Measurements from ENCODE around the gene ANXA10.
"Not testable (repeated sequence)": the region's sequence is repeated elsewhere in the genome, so short reads cannot be mapped to it uniquely, and the experiment has no call there.

Gene ANXA10

DNA sequence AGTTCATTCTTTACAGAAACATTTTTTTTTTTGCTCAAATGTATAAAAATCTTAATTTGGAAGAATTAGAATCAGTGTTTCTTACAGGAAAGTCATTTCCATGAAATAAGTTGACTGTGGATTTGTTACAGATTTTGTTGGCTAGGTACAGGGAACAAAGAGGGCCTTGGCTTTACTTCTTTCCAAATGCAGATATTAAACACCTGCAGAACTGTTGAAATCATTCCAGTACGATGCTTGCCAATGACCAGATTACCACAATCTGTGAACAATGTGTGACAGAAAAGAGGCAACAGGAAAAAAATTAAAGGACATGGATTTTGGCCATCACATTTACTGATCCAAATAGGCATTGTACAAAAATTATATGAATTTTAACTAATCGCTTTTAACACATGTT is 70.8 kb downstream of the ANXA10 start:
- DNase-seq, result no peak

DNA sequence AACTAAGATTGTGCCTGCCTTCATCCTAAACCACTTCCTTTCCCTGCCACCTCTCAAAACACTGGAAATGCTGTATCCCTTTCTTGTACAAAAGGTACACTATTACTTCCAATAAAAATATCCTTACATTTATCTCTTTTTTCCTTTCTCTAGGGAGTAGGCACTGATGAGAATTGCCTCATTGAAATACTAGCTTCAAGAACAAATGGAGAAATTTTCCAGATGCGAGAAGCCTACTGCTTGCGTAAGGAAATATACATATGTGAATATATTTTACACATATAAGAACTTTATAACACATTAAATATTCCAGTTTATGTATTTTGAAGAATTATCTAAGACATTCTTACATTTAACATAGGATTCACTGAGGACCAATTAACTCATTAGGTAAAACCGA is 71.7 kb downstream of the ANXA10 start:
- DNase-seq, result no peak

DNA sequence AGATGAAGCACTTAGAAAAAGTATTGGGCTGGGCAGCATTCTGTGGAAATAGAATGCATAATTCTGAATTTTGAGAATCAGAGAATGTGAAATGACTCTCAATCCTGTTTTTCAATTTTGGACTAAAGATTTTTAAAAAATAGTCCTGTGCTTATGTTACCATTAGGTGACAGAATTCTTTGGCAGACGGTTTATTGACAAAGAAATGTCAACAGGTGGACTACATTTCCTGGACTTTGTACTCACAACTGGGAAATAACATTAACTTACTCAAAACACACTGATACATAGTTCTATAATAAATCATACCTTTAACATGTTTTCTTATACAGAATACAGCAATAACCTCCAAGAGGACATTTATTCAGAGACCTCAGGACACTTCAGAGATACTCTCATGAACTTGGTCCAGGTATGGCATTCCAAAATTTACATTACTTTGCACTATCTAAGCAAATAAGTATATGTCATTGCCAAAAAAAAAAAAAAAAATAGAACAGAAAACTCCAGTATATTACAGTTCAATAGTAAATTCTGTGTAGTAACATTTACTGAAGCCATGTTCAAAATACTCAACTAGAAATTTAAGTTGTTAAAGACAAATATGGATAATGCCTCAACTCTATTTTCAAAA is 72.7 kb downstream of the ANXA10 start:
- no peak for DNase-seq

DNA sequence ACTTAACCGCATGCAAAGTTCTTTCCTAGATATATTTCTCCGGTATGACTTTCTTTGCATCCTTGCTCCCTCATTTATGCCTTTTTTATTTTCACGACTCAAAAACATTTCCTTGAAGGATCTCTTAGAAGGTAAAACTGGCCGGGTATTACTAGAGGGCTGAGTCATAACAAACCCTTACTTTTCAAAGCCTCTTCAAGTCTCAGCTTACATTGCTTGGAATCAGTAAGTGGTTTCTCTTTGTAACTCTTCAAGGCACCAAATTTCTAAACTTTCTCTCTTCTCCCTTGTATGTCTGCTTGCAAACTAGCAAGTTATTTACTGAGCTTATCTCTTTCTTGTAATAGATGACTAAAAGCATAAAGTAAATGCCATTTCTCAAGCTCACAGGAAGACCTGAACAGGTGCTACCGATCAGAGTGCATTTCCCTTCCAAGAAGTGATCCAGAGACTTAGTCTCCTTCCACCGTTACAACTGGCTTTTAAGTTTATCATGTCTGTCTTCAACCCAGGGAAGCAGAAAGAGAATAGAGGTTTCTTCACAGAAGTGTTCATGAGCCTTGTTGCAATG is 75.5 kb downstream of the ANXA10 start:
- DNase-seq, result no peak

DNA sequence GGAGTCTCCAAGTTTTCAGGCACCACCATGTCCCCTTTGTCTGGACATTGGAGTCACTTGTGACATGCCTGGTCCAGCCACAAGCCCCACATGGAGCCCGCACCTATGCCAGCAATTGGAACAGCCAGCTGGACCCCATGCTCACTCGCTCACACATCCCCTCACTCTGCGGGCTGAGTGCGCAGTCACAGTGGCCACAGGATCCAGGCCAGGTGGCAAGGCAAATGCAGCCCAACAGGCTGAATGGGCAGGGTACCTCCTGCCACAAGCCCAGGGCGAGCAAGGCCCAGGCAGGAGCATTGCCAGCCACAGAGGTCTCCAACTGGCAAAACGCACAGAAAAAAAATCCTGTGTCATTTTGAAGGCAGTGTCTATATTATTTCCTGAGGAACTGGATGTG is 82.0 kb downstream of the ANXA10 start:
- no peak for DNase-seq

DNA sequence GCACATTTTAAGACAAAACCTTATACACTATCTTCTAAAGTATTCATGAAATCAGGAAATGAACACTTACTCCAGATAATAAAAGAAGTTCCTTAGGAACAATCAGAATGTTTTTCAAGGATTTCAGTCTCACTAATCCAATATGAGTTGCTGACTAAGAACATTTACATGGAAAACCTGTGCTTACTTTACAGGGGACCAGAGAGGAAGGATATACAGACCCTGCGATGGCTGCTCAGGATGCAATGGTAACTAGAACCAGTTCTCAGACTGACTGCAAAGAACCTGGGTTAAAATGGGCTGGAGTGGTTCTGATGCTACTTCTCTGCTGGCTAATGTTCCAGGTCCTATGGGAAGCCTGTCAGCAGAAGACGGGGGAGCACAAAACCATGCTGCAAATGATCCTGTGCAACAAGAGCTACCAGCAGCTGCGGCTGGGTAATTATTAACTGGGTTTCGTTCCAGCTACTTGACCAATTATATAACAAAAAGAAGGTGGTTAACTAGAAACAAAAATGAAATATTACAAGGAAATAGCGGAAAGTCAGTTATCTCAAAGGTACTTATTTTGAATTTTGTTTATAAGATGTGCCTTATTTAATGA is 85.3 kb downstream of the ANXA10 start:
- no peak for DNase-seq

DNA sequence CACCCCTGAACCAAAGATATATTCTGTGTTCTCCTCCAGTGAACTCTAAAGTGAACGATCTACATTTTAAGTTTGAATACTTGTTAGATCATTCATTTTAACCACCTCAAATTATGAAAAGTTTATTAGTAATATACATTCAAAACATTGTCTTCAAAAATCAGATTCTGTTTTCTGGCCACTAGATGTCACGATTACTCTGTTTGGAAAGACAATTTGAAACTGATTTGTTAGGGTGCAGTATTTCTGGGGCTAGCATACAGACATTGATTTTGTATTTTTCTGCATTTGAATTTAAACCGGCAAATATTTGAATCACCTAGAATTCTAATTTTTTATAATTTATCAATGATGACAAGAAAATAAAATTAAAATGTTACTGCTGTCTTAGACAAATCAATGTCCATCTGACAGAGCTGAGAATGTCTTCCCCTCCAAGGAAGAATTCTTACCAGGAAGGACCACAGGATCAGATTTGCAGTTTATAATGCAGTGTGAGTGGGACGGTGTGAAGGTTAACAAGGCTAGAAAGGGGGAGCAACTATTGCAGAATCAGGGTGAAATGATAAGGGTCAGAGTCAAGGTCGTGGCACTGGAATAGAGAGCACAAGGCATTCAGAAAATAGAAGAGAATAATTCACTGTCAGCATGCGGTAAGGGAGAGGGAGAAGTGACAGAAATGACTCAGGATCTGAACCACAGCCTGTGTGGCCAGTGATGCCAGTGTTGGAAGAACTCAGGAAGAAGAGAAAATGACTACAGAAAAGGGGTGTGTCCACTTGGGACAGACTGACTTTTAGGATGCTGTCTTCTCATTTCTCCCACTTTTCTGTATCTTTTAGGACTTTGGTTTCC is 91.6 kb downstream of the ANXA10 start:
- no peak for DNase-seq

DNA sequence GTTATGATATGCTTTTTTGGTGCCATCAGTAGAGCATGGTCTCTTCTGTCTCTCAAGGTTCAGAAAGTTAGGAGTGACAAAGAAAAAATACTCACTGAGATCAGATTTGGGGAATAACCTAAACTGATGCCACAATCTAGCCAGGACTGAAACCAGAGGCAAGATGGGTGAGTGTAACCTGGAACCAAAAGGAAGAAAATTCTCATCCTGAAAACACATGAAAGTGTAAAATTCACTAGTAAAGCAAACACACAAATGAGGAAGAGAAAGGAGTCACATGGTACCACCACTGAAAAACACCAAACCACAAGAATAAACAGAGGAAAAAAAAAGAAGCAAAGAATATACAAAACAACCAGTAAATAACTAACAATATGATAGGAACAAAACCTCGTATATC is 96.4 kb downstream of the ANXA10 start:
- DNase-seq, result no peak

DNA sequence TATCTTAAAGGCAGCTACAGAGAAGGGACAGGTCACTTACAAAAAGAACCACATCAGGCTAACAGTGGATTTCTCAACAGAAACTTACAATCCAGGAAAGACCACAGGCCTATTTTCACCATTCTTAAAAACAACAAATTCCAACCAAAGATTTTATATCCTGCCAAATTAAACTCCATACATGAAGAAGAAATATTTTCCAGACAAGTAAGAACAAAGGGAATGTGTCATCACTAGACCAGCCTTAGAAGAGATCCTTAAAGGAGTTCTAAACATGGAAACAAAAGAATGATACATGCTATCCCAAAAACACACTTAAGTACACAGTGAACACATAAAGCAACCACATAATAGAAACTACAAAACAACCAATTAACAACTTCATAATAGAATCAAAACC is 105.6 kb downstream of the ANXA10 start:
- DNase-seq, result no peak

DNA sequence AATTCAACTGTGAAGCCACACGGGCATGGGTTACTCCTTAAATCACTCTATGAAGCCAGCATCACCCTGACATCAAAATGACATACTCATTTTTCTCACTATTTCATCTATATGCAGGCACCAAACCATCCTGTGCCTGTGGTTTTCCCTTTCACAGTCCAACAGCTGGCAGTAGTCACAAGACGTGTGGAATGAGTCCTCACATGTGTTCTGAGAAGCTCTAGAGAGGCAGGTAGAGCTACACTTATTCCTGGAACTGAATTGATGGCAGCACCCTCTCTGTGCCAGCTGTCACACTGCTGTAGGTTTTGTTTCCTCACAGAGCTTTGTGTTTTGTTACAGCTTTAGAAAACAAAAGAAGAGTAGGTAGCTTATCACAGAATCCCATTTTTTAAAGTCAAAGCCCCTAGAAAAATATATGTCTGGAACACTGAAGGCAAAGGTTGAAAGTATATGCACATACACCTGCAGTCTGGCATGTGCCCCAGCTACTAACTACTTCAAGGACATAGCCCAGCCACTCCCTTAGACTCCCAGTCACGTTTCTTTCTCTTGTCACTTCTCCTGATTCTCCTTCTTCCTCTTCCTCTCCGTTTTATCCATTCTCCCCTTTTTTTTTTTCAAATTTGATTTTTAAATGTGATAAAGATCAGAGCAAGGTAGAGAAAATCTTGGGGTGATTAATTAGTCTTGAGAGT is 107.1 kb downstream of the ANXA10 start:
- DNase-seq, result no peak

DNA sequence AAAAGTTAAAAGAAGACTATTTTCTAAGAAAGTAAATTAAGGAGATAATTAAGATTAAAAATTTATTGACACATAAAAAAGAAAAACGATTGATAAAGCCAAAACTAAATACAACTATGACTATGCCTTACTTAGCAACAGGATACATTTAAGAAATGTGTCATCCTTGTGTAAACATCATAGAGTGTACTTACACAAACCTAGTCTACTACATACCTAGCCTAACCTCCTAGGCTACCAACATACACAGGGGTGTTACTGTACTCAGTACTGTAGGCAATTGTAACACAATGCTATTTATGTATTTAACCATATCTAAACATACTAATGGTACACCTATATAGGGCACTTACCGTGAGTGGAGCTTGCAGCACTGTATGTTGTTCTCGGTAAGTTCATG is 108.3 kb downstream of the ANXA10 start:
- no peak for DNase-seq

DNA sequence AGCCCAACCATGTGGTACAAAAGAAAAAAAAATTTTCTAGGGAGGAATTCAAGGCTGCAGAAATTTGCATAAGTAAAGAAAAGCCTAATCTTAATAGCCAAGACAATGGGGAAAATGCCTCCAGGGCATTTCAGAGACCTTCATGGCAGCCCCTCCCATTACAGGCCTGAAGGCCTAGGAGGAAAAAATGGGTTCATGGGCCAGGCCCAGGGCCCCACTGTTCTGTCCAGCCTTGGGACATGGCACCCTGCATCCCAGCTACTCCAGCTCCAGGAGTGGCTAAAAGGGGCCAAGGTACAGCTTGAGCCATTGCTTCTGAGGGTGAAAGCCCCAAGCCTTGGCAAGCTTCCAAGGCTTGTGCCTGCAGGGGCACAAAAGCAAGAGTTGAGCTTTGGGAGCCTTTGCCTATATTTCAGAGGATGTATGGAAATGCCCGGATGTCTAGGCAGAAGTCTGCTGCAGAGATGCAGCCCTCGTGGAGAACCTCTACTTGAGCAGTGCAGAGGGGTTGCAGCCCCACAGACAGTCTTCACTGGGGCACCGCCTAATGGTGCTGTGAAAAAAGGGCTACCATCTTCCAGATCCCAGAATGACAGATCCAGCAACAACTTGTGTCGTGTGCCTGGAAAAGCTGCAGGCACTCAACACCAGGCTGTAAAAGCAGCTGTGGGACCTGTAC is 111.0 kb downstream of the ANXA10 start:
- no peak for DNase-seq

DNA sequence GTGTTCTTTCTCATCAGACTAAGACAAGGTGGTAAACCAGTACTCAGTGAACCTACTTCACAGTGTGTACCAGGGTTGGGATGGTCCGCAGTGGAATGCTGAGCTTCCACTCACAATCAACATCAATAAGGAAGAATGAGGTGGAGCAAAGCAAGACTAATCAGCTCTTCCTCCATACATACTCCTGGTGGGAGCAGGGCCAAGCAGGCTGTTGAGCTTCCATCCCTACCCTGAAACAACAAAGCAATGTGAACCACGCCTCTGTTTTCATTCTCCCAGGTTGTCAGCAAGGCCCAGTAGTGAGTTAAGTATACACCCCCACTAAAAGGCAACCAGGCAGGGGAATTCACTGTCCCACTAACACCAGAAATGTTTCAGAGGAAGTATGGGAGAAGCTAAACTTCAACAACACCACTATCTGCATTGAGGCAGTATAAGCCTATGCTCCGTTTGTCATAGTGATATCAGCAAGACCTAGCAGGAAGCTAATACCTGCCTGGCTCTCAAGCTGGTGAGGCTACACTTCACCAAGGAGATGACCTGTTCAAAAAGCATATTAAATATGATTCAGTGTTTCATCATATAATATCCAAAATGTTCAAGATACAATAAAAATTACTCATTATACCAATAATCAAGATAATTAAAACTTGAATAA is 116.7 kb downstream of the ANXA10 start:
- DNase-seq, result no peak

DNA sequence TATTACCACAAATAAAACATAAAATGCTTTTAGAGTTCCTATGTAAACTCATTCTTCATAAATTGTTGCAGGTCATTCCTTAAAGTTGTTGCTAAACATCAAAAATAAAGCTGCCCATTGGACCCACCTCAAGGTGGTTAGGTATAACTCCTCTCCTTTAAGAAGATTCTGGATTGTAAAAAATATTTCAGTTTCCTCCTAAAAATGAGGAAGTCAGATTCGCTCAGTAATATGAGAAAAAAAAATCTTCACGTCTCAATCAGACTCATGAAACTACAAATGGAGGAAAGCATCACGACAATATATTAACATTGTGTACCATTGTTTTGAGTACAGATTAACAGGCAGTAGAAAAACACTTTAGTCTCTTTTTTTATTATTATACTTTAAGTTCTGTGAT is 120.3 kb downstream of the ANXA10 start:
- no peak for DNase-seq

DNA sequence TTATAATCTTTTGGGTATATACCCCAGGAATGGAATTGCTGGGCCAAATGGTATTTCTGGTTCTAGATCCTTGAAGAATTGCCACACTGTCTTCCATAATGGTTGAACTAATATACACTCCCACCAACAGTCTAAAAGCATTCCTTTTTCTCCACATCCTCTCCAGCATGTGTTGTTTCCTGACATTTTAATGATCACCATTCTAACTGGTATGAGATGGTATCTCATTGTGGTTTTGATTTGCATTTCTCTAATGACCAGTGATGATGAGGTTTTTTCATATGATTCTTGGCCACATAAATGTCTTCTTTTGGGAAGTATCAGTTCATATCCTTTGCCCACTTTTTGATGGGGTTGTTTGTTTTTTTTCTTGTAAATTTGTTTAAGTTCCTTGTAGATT is 121.2 kb downstream of the ANXA10 start:
- not testable (repeated sequence) for DNase-seq

DNA sequence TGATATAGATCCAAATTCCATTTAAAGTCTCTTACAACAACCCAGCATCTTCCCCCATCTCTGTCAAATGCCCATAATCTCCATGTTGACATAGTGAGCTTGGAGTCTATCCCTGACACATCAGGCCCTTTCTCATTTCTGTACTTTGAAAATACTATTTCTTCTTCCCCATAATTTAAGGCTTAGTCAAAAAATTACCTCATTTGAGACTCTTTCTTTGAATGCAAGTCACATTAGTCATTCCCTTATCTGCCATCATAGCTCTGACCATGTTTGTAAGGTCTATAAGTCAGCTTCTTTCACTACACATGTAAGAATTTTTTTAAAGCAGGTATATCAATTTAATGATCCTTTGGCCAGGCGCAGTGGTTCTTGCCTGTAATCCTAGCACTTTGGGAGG is 126.3 kb downstream of the ANXA10 start:
- no peak for DNase-seq

DNA sequence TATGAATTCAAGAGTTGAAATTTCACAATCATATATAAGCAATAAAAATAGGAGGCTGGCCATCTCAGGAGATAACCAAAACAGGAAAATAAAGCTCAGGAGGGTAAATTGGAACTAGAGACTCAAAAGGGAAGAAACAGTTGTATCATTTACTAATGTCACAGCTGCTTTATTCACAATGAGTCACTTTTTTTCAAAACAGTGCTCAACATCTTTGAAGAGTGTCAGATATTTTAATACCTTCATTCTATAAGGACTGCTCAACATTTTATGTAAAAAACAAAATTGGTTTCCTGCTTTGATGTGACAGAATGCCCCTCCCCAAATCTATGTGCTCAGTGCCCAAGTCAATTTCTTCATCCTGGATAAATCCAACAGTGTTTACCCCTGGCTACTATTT is 128.6 kb downstream of the ANXA10 start:
- DNase-seq, result no peak

DNA sequence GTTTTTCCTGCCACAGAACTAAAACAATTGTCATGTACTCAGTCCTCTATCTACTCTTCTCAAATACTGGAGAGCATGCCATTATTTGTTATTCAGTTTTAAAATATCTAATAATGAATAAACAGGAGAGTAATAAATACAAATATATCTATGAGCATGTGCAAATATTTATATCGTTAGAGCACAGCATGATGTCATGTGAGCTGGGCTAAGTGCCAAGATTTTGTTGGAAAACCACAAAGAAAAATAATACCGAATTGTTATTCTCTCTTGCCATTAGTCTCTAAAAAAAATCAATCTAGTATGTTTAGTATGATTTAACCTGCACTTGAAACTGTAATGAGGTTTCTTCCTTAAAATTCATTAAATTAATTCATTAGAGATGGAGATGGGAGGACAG is 129.0 kb downstream of the ANXA10 start:
- DNase-seq, result no peak
